Testis (tissue), 2 donors: ENCODE measurements around the gene MAP2K2.

ENCODE experiments used
- POLR2A ChIP-seq: fragments of 450-650 bp; IDR thresholded peaks from one replicate; pipeline ENCODE4 v1.6.1; 2017; ENCODE audit warnings: antibody characterized with exemption, mild to moderate bottlenecking, moderate library complexity
- TF ChIP-seq, protein P1 (sequence below), 3 experiments: fragments of 450-650 bp in 2 of 3; fragments of 200-600 bp in 1 of 3; sonication (generic) in 1 of 3; IDR thresholded peaks; one replicate each; pipeline ENCODE4 v1.5.1; 2016 to 2019; ENCODE audit warnings: antibody characterized with exemption in 3 of 3, mild to moderate bottlenecking in 2 of 3, moderate library complexity in 1 of 3

GRCh38 chr19:4152241-4152998 is 28.5 kb upstream of the MAP2K2 start:
- TF ChIP-seq, protein P1, sequence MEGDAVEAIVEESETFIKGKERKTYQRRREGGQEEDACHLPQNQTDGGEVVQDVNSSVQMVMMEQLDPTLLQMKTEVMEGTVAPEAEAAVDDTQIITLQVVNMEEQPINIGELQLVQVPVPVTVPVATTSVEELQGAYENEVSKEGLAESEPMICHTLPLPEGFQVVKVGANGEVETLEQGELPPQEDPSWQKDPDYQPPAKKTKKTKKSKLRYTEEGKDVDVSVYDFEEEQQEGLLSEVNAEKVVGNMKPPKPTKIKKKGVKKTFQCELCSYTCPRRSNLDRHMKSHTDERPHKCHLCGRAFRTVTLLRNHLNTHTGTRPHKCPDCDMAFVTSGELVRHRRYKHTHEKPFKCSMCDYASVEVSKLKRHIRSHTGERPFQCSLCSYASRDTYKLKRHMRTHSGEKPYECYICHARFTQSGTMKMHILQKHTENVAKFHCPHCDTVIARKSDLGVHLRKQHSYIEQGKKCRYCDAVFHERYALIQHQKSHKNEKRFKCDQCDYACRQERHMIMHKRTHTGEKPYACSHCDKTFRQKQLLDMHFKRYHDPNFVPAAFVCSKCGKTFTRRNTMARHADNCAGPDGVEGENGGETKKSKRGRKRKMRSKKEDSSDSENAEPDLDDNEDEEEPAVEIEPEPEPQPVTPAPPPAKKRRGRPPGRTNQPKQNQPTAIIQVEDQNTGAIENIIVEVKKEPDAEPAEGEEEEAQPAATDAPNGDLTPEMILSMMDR (IDR thresholded peaks at IDR 0.05): no peak
- TF ChIP-seq POLR2A: no peak
